ENCODE data around the gene ANKFN1. TPM values are rescaled to one million over a fixed set of nuclear protein-coding genes. Genes with fewer than 3 reads are reported as not detected.

The ANKFN1 gene
- total and polyA plus RNA-seq, 11 donors = not detected

DNA sequence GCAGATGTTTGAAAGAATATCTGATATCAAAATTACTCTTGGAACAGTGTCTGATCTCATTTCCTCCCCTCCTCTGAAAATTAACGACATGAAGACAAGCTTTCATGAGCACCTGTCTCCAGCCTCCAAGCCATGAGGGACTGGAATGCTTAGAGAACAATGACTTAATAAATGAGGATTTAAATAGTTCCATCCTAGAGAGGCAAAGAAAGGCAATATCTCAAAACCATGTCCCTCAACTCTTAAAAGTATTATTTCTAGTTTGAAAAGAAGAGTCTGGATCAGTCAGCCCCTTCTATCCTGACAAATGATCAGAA lies 137.5 kb downstream of the ANKFN1 start:
- no peaks in the 10 kb centered on the region for H3K27me3 ChIP-seq
- no peak for TF ChIP-seq POLR2A (IDR thresholded peaks at IDR 0.05)
- no peaks in the 10 kb centered on the region for H3K9me3 ChIP-seq
- peaks cover 0 to 14% (median 0%) of the 10 kb centered on the region in 12 donors for H3K4me1 ChIP-seq
- intact Hi-C loops (cut with DNase I) = no loop called here
- WGBS, 4 donors = 31 to 45% (median 36%) methylated on average over 1 of the region's 1 CpG
- DNase-seq = no peak
- H3K4me3 ChIP-seq = peak overlapping the region in 4 of 12 donors; percentile 16 to 34 (median 28)
- no peaks in the 10 kb centered on the region for H3K36me3 ChIP-seq
- ATAC-seq = no peak
- no peak overlapping the region for H3K27ac ChIP-seq

DNA sequence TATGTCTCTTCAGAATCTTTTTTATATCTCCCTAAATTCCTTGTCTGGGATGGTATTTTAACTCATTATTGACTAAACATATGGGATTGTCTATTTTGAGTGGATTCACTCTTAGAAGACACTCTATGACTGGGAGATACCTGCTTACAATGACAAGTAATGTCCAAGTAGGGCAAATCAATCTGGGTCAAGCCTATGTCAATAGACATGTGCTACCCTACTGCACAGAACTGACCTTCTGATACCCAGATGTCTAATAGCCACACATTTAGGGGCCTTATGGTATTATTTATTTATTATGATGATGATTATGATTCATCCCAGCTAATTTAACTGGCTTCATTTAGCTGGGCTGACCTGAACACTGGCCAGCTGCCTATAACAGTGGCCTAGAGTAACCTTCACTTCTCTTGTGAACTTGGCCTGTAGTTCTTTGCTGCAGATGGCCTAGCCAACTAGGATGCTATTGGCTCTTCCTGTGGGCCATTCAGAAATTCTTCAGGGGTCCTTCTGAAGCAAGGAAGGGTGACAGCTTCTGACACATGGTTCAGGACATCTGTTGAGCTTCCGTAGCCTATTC lies 138.0 kb downstream of the ANKFN1 start:
- intact Hi-C loops (cut with DNase I) = no loop called here

DNA sequence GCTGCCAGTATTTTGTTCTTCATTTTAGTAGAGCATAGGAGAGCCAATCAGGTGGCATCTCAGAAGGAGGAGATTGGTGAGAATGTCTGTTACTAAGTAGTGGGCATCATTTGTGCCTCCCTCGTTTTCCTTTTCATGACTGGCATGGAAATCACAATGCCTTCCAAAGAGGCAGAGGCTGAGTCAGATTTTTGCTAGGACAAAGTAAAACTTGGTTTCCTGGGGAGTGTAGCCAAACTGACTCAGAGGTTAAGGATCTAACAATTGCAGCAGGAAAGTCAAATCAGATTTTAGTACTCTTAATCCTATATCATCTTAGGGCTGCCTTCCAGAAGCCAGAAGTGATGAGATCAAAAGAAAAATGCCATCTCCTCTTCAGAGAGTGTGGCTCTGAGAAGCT lies 138.7 kb downstream of the ANKFN1 start:
- H3K36me3 ChIP-seq = no peaks in the 10 kb centered on the region
- 33 to 52% (median 44%) methylated on average over 1 of the region's 1 CpG for WGBS, 4 donors
- no peak for ATAC-seq
- no peaks in the 10 kb centered on the region for H3K27me3 ChIP-seq
- no peak overlapping the region for H3K4me3 ChIP-seq
- H3K4me1 ChIP-seq = peaks cover 0 to 14% (median 0%) of the 10 kb centered on the region in 12 donors
- DNase-seq = no peak
- no peak overlapping the region for H3K27ac ChIP-seq
- TF ChIP-seq, protein P1, sequence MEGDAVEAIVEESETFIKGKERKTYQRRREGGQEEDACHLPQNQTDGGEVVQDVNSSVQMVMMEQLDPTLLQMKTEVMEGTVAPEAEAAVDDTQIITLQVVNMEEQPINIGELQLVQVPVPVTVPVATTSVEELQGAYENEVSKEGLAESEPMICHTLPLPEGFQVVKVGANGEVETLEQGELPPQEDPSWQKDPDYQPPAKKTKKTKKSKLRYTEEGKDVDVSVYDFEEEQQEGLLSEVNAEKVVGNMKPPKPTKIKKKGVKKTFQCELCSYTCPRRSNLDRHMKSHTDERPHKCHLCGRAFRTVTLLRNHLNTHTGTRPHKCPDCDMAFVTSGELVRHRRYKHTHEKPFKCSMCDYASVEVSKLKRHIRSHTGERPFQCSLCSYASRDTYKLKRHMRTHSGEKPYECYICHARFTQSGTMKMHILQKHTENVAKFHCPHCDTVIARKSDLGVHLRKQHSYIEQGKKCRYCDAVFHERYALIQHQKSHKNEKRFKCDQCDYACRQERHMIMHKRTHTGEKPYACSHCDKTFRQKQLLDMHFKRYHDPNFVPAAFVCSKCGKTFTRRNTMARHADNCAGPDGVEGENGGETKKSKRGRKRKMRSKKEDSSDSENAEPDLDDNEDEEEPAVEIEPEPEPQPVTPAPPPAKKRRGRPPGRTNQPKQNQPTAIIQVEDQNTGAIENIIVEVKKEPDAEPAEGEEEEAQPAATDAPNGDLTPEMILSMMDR (IDR thresholded peaks at IDR 0.05) = no peak
- TF ChIP-seq POLR2A (IDR thresholded peaks at IDR 0.05) = no peak
- intact Hi-C loops (cut with DNase I) = no loop called here
- H3K9me3 ChIP-seq = no peaks in the 10 kb centered on the region

More for the DNA sequence above, 138.0 kb downstream of the ANKFN1 start:
- Histone ChIP-seq H3K4me1 (peaks cover 0 to 14% (median 0%) of the 10 kb centered on the region in 12 donors), H3K4me3 (no peak overlapping the region), H3K27me3 (no peaks in the 10 kb centered on the region), H3K9me3 (no peaks in the 10 kb centered on the region), H3K27ac (no peak overlapping the region), H3K36me3 (no peaks in the 10 kb centered on the region)
- TF ChIP-seq, protein P1 (IDR thresholded peaks at IDR 0.05) = no peak
- TF ChIP-seq POLR2A (IDR thresholded peaks at IDR 0.05) = no peak
- no peak for DNase-seq
- WGBS, 4 donors = 84 to 95% (median 93%) methylated on average over 1 of the region's 1 CpG
- ATAC-seq = peak in 1 of 4 donors; percentile 61

DNA sequence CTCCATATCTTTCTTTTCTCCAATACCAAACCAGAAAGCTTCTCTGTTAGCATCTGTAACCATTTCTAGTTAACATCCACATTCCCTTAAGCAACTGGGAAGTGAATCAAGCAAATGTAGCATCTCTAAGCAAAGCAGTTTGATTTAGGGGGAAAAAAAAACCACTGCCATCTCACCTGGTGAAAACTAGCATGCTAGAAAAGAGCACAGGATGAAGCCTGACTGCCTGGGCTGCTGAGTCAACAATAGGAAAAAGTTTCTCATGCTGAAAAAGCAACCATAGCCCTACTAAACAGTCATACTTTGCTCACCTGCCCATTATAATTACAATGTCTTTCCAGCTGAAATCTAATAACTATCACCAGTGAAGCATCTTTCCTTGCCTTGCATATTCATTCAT lies 139.3 kb downstream of the ANKFN1 start:
- TF ChIP-seq POLR2A (IDR thresholded peaks at IDR 0.05) = no peak
- TF ChIP-seq, protein P1 (IDR thresholded peaks at IDR 0.05) = no peak
- Histone ChIP-seq H3K27ac (no peak overlapping the region), H3K4me3 (no peak overlapping the region), H3K9me3 (no peaks in the 10 kb centered on the region), H3K36me3 (no peaks in the 10 kb centered on the region), H3K4me1 (peaks cover 0 to 14% (median 0%) of the 10 kb centered on the region in 12 donors), H3K27me3 (no peaks in the 10 kb centered on the region)
- intact Hi-C loops (cut with DNase I) = no loop called here
- ATAC-seq (no peak), DNase-seq (no peak)

DNA sequence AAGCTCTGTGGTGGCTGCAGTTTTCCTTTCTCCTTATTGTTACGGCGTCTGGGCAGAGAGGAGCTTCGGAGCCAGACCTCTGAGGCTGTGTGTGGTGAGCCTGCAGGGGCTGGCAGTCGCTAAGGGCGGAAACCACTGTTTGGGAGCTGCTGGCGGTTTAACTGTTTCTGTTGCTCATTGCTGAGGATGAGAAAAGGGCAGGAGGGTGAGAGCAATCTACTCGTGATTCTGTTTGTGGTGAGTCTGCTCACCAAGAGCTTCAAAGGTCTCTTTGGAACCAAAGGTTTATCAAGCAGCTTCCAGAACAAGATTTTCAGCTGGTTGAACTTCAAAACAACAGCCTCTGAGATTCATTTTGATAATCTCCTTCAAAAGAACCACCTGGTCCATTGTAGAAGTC lies 143.9 kb downstream of the ANKFN1 start:
- Histone ChIP-seq H3K9me3 (no peaks in the 10 kb centered on the region), H3K4me3 (no peak overlapping the region), H3K27me3 (peaks cover 0 to 4% (median 0%) of the 10 kb centered on the region in 9 donors), H3K4me1 (peaks cover 0 to under 1% (median 0%) of the 10 kb centered on the region in 12 donors), H3K27ac (no peak overlapping the region), H3K36me3 (no peaks in the 10 kb centered on the region)
- no peak for DNase-seq
- 32 to 46% (median 38%) methylated on average over 7 of the region's 7 CpGs for WGBS, 4 donors
- TF ChIP-seq POLR2A (IDR thresholded peaks at IDR 0.05) = no peak
- TF ChIP-seq, protein P1 (IDR thresholded peaks at IDR 0.05) = no peak
- intact Hi-C loops (cut with DNase I) = no loop called here
- ATAC-seq = no peak
